ENCODE measurements around the gene GLIS1.
A peak's percentile ranks its signal among the peaks of the same experiment; 100 is the strongest.

Gene GLIS1

DNA sequence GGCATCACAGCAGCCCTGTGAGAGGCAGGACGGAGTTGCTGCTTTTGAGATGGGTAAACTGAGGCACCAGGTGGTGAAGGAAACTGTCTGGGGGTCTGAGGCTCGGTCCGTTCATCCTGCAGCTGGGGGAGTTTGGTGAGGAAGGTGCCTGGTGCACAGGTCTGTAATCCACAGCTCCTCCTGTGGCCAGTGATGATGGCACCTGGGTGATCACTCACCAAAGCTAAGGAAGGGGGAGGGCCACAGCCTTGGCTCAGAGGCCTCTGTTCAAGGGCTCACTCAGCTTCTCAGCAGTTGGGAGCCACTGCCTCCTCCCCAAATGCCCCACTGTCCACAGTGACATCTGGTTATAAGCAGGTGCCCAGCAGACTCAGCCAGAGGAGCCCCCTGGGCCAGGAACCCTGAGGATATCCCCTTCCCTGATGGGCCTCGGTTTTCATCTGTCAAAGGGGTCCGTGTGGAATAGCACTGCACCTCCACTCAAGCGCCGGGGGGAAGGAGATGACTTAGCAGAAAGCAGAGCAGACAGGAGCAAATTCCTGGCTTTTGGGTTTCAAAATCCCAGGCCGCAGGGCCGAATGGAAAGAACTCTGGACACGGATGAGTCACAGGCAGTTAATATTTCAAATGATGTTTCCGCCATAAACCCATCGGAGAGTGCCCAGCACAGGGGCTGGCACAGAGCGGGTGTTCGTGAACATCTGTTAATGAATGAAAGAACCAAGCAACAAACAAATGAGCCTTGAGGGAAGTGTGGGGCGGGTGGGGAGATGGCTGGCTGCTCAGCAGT lies 197.0 kb downstream of the GLIS1 start:
- DNase-seq = peak; percentile 76

DNA sequence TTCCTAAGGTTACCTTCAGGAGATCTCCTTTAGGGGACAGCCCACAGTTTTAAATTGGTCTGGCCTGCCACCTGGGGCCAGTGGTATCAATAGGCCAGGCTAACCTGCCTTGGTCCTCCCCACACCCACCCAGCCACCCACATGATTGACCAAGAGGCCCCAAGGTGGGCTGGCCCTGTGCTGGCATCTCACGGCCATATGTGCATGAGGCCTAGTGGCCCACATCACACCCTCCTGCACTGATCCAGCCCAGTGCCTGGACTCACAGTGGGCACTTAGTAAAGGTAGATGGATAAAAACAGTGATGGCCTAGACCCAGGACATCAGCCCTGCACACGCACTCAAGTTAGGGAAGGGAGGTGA lies 197.7 kb downstream of the GLIS1 start:
- DNase-seq = no peak

DNA sequence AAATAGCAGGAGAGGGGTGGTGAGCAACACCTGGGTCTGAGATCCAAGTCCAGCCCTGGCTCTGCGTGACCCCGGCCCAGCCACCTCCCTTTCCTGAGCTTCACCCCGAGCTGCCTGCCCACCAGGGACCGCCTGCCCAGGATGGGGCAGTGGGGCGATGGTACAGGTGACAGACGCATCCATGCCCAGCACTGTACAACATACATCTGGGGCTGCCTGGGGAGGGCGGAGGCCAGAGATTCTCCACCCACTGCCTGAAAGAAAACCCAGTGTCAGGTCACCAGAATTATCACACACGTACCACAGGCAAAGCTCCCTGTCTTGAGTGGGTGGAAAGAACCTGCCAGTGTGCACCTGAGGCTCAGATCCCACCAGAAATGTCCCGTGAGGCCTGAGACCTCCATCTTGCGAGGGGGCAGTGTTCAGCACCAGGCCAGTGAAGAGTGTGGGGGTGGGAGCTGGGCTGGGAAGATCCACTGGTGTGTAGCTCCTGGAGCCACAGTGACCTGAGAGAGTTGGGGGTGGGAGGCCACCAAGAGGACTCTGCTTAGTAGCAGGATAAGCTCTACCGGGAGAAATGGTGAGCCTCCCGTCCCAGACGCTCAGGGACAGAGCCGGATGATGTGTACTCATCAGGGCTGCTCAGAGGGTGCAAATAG lies 198.2 kb downstream of the GLIS1 start:
- no peak for DNase-seq

DNA sequence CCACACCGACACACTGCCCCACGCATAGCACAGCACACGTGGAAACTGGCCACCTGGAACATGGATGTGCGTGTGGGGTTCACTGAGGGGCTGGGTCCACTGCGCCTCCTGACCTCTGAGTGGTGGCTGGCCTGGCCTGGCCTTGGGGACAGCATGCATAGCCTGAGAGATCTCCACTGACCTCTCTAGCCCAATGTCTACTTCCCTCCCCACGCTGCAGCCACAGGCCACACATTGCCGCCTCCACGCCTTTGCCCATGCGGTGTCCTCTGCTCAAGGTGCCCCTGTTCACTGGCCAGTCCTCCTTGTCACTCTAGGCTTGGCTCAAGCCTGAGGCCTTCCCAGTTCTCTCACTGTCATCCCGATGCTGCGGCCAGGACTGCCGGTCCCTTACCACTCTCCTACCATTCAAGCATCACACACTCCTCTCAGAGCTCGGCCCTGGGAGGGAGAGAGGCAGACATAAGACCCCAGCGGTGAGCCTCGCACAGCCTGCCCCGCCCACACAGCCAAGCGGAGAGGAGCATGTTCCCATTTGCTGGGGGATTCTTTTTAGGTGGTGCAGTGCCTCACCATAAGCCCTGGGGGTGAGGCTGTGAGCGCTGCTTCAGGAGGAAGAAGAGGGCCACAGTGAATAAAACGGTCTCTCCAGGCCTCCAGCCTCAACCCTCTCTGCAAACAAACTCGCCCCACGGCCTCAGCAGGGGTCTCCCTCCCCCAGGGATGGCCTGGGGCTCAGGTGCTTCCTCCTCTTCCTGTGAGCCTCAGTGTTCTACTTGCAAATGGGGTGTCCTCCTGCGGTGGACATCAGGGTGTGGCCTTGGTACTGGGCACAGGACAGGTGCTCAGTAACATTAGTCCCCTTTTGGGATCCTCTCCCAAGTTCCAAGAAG lies 199.0 kb downstream of the GLIS1 start:
- DNase-seq = no peak

DNA sequence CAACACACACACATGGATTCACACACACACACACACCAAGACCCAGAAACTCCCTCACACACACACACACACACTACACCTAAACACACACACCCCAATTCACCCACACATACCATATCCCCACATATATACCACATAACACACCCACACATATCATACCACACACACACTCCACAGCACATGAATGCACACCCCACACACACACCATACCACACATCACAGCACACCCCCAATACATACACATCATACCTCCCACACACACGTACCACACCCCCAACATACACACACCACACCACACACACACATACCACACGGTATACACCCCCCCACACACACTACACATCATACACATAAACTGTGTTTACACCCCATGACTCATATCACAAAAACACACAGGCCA lies 199.7 kb downstream of the GLIS1 start:
- no peak for DNase-seq

DNA sequence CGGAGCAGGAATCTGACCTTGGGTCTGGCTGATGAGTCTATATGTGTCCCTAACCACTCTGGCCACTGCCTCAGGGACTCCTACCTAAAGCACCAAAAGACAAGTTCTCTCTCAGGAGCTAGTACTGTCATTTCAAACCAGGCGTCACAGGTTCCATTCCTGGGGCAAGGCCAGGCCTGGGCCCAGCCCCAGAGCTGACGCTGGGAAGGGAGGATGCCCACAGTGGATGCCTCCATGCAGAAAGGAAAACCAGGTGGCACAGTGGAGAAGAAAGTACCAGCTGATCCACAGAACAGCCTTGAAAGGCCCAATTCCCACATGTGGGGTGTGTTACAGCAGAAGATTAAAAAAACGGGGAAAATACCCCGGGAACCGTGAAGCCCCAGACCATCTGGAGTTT lies 202.4 kb downstream of the GLIS1 start:
- no peak for DNase-seq

DNA sequence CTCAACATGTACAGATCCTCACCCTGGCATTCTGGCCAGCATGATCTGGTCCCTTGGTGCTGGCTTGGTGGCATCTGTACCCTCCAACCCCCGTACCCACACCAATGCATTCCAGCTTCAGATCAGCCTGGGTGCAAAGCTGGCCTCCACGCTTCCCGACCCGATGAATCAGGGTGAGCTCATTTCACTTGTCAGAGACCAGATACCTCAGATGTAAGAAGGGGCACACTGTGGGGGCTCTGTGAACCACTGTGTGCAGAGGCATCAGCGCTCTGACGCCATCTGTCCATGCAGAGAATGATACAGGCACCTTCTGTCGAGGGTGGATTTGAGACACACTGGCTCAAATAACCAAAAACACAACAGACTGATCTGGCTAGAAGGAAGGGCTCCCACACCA lies 203.1 kb downstream of the GLIS1 start:
- no peak for DNase-seq

DNA sequence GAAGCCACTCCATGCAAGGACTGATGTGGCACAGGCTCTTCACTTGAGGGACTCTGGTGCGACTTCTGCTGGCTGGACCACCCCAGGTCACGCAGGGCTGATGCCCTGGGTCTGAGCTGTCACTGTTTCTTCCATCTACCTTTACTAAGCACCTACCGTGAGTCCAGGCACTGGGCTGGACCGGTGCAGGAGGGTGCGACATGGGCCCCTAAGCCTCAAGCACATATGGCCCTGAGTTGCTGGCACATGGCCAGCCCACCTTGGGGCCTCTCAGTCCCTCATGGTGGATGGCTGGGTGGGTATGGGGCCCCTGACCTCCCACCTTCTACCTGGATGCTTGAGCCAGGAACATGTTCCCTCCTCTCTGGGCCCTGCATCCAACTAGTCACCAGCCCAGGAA lies 203.7 kb downstream of the GLIS1 start:
- DNase-seq = no peak

DNA sequence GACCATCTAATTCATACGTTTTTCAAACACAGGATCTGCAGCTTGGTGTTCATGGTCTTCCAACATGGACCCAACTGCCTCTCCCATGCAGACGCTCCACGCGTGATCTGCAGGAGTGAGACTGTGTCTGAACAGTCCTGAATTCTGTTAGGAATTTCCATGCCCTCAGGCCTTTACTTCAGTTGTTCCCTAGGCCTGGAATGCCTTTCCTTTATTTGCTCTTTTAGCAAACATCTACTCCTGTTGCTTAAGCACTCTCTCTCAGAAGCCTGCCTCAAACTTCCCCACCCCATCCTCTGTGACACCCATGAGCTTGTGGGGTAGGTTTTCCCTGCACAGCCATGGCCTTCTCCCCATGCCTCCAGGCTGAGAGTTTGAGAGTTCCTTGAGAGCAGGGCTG lies 206.1 kb downstream of the GLIS1 start:
- DNase-seq = no peak

DNA sequence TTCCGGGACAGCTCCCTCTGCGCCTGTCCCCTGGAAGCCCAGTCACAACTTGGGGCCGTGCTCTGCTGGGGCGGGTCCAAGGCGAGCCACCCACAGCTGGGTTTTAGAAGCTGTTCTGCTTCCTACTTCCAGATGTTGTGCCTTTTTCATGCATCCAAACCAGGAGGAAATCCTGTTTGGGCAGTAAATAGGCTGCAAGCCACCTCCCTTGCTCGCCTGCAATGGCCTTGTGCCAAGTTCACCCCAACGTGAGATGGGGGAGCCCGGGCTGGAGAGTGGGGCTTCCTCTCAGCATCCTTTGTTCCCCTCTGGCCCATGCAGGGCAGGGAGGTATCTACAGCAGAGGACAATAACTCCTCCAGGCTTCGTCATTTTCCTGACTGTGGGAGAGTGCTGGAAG lies 206.6 kb downstream of the GLIS1 start:
- no peak for DNase-seq

DNA sequence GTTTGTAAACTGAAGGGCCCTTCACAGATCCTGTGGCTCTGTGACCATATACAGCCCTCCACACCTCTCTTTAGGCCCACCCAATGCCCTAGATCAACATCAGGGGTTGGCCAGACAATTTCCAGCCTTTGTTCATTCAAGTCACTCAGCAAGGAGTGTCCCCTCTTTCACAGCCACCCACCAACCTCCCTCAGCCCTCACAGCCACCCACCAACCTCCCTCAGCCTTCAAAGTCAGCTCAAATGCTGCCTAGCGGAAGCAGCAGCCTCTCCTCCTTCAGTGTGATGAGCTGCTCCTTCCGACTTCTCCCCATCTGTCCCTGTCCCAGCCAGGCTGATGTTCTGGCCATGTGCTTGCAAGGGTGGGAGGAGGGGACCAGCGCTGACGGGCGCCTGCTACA lies 208.4 kb downstream of the GLIS1 start:
- DNase-seq = no peak

DNA sequence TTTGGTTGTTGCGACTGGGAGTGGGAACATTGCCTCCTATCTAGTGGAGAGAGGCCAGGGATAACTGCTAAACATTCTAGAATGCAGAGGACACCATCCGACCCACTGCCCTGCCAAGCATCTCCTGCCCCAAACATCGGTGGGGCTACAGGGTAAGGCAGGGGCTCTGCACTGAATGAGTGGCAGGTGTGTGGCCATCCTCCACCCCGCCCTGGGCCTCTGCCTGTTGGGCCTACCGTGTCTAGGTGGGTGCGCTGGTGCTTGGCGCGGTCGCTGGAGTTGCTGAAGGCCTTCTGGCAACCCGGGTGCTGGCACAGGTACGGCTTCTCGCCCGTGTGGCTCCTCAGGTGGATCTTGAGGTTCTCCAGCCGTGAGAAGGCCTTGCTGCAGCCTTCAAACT lies 209.4 kb downstream of the GLIS1 start:
- no peak for DNase-seq

DNA sequence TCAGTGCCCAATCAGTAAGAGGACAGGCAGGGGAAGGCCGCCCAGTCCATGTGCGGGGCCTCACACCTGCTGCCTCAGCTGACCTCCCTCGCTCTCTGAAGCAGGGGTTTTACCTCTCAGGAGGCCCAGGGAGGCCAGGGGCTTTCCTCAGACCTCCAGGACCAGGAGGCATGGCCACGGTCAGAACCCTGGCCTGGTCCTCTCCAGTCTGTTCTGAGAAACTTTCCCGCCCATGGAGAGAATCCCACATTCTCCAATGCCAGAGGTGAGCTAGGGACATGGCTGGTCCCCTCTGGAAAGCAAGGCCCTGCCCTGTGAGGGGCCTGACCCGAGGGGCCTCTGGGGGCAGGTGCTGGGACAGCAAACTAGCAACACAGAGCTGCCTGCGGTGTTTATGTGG lies 211.6 kb downstream of the GLIS1 start:
- DNase-seq = no peak

DNA sequence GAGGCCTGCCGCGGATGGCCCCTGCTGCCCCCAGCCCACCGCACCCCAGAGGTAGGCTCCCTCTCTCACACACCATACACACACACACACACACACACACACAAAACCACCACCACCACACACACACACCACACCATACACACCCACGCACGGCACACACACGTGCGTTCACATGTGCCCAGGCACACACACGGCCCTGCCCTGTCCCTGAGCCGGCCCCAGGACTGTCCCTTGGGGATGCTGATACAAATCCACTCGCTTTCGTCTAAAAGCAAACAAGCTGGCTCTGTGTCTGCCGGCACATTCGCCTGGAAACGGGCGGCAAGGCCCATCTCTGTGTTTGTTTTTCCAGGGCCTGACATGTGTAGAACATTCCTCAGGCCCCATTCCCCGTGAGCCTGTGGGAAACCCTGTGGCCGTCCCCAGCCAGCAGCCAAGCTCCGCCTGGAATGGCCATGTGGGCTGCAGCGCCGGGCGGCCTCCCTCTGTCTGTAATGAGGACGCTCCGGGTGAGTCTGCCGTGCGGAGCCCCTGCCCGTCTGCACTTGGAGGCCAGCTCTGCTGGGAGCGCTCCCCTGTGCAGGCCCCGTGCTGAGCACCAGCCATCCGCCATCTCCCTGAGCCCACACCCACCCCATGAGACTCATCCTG lies 212.4 kb downstream of the GLIS1 start:
- no peak for DNase-seq

DNA sequence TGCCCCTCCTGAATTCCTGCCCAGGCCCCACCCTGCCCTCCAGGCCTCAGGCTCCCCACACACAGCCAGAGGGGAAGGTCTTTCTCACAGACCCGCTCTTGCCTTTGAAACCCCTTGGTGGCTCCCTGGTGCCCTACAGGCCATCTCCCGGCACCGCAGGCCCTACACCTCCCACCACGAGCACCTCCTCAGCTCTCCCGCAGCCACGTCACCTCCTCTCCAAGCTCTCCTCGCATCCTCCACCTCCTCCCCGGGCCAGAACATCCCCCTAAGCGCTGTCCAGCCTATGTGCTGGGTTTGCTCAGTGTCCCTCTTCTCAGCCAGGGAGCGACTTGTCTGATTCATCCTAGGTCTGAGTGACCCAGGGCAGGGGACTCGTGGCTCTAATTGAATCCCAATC lies 213.4 kb downstream of the GLIS1 start:
- no peak for DNase-seq

DNA sequence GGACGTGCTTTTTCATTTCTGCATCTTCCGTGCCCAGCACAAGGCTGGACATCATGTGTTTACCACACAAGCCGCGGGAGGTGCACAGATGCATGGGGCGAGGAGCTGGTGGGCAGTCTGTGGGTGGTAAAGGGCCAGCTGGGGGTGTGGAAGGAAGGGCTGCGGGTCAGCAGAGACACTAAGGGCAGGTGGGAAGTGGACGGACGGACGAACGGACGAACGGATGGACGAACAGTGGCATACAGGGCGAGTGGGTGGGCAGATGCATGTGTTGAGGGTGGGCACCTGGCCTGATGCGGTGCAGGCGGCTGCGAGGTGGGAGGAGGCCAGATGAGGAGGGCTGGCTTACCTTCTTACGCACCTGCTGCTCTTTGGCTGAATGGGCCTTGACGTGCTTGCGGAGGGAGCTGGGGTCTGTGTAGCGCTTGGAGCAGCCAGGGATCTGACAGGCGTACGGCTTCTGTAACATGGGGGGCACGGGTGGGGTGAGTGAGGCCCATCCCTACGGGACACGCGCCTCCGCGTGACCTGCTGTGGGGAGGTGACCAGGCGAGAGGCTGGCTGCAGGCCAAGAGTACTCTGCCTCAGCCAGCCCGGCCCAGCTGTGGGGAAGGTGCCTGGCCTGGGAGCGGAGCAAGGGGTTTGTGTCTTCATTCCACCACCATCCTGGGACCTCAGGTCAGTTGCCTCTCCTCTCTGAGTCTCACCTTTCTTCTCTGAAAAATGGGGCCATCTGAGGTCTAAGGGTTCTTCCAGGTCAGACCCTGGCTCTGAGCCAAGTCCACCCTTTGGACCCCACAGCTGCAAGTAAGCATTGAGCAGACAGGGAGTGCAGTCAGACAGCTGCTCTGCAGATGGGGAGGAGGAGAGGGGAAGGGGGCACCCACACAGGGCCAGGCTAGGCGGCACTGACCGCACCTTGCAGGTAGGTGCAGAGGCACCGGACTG lies 214.3 kb downstream of the GLIS1 start:
- DNase-seq = no peak

DNA sequence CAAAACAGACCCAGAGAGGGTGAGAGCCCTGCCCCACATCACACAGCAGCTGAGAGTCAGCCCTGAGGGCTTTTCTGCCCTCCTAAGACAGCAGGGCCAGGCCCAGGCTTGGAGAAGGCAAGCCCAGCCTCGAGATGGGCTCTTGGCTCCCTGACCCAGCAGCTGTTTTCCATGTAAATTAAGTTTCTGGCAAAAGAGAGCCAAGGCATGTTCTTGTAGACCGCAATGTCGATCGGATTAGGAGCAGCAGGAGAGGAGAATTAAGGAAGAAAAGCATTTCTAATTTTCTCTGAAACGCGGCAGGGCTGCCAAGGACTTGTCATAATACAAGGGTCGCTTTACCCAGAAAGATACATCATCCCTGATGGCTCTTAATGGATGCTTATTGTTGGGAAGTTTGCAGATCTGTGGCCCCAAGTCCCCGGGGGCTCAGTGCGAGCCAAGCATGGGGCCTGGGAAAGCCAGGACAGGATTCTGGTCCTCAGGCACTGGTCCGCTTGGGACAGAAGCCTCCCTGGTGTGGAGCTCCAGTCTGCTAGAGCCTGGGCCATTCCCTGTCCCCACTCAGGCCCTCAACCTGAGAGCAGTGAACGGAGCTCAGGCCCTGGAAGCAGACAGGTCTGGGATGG lies 216.9 kb downstream of the GLIS1 start:
- no peak for DNase-seq

DNA sequence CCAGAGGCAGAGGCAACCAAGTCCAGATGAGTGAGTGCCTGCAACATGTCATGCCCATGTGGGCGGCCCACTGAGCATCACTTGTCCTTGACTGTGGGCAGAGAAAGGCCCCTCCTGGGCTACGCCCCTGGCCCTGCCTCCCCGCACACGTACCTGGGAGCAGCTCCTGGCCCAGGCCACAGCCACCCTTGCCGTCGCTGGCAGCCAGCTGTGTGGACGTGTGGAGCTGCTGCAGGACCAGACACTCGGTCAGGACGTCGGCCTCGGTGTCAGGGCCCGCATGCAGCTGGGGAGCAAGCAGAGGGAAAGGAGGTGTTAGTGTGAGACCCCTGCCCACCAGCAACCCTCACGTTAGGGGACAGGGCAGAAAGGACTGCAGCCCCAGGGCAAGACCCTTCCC lies 218.5 kb downstream of the GLIS1 start:
- DNase-seq = no peak

DNA sequence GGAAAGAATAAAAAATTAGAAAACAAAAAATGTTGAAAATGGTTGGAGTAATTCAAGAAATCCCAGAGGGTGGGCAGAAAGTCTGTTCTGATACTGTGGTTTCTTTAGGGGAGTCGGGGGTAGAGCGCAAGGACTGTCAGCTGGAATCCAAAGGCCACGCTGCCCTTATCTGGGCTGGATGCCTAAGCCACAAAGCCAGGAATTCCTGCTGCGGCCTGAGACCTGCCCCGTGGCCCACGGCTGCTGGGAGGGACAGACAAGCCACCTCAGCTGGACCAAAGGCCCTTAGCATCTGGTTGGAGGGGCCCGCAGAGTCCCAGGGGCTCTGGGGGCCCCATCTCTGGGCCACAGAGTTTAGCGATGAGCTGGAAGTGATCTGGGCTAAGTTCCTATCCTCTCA lies 219.5 kb downstream of the GLIS1 start:
- no peak for DNase-seq

DNA sequence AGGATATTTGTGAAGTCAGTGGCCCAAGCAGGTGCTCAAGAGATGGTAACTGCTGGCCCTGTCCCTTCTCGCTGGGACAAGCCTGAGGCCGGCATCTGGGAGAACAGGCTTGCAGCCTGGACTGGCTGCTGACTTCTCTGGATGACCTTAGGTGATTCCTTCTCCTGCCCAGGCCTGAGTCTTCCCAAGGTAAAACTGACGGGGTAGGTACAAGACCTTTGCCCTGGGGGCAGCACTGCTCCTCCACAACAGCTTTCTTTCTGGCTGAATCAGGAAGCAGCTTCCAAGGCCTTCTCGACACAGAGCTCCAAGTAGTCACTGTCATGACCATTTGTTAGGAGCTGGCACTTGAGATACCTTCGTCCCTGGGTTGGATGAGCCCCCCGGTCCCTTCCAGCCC lies 220.2 kb downstream of the GLIS1 start:
- no peak for DNase-seq

DNA sequence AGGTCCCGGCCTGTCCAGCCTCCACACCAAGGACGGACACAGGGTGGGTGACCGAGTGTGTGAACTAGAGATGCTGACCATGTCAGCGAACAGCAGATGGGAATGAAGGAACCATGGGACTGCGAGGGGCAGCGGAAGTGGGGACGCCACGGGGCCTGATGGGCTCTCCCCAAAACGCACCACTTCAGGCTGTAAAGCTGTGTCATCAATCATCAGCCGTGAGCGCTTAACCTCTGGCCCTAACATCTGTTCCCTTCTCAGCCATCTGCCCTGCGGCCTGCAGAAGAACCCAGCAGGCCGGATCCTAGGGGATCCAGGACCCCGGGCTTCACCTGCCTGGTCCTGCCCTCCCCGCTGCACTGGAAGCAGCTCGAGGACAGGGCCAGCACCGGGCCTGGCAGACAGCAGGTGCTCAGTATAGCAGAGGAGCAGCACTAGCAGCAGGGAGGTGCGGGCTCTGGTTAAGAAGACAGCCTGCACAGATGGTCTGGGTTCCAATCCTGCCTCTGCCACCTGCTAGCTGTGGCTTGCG lies 221.1 kb downstream of the GLIS1 start:
- no peak for DNase-seq

Measured in NCI-H226 (cell line).